ENCODE results near the gene ST6GALNAC1.
A peak's percentile ranks its signal among the peaks of the same experiment; 100 is the strongest.

The ST6GALNAC1 gene

GRCh38 chr17:76675648-76676047 lies 32.1 kb upstream of the ST6GALNAC1 start:
- no peak for DNase-seq

GRCh38 chr17:76674600-76674999 lies 31.0 kb upstream of the ST6GALNAC1 start:
- no peak for DNase-seq

GRCh38 chr17:76673729-76674128 lies 30.2 kb upstream of the ST6GALNAC1 start:
- DNase-seq: no peak

- no peak for DNase-seq
These were observed 29.3 kb upstream of the ST6GALNAC1 start for GRCh38 chr17:76672892-76673291.

GRCh38 chr17:76672270-76672851 lies 28.8 kb upstream of the ST6GALNAC1 start:
- DNase-seq: no peak

- DNase-seq: peak; percentile 16
These were observed 28.3 kb upstream of the ST6GALNAC1 start for GRCh38 chr17:76671912-76672262.

GRCh38 chr17:76671123-76671911 lies 27.8 kb upstream of the ST6GALNAC1 start:
- DNase-seq: peak; percentile 99

- no peak for DNase-seq
These were observed 27.2 kb upstream of the ST6GALNAC1 start for GRCh38 chr17:76670718-76671122.

- DNase-seq: no peak
These were observed 26.6 kb upstream of the ST6GALNAC1 start for GRCh38 chr17:76670020-76670717.

- DNase-seq: no peak
These were observed 24.4 kb upstream of the ST6GALNAC1 start for GRCh38 chr17:76667786-76668453.

GRCh38 chr17:76667491-76667755 lies 23.9 kb upstream of the ST6GALNAC1 start:
- no peak for DNase-seq

- DNase-seq: no peak
These were observed 17.1 kb upstream of the ST6GALNAC1 start for GRCh38 chr17:76660656-76661042.

GRCh38 chr17:76659928-76660655 lies 16.5 kb upstream of the ST6GALNAC1 start:
- DNase-seq: no peak

- DNase-seq: no peak
These were observed 14.7 kb upstream of the ST6GALNAC1 start for GRCh38 chr17:76658242-76658662.

GRCh38 chr17:76657505-76658241 lies 14.1 kb upstream of the ST6GALNAC1 start:
- no peak for DNase-seq

GRCh38 chr17:76654408-76654807 lies 10.9 kb upstream of the ST6GALNAC1 start:
- no peak for DNase-seq

- no peak for DNase-seq
These were observed 6.9 kb upstream of the ST6GALNAC1 start for GRCh38 chr17:76650504-76650903.

GRCh38 chr17:76646712-76647111 lies 3.2 kb upstream of the ST6GALNAC1 start:
- DNase-seq: no peak

- DNase-seq: no peak
These were observed 1.9 kb upstream of the ST6GALNAC1 start for GRCh38 chr17:76645481-76645880.

GRCh38 chr17:76644995-76645394 lies 1.4 kb upstream of the ST6GALNAC1 start:
- DNase-seq: no peak

GRCh38 chr17:76642994-76643393 lies 563 bp downstream of the ST6GALNAC1 start:
- no peak for DNase-seq

GRCh38 chr17:76642032-76642561 lies 1.5 kb downstream of the ST6GALNAC1 start:
- DNase-seq: no peak
